Astrocyte (in vitro differentiated cells and primary cell): Measurements from ENCODE around the gene RNF34.

Experiments used
- EZH2 ChIP-seq: IDR thresholded peaks from 2 replicates; pipeline ENCODE4 v1.6.1; 2012; ENCODE audit warnings: mild to moderate bottlenecking, low read length, inconsistent platforms; ENCODE audit not compliant: insufficient read depth
- TF ChIP-seq, protein P1 (sequence below): IDR thresholded peaks from 2 replicates; pipeline ENCODE4 v1.5.1; 2011; ENCODE audit warnings: low read depth, mild to moderate bottlenecking, inconsistent platforms, low read length, moderate library complexity; ENCODE audit not compliant: insufficient read depth

DNA sequence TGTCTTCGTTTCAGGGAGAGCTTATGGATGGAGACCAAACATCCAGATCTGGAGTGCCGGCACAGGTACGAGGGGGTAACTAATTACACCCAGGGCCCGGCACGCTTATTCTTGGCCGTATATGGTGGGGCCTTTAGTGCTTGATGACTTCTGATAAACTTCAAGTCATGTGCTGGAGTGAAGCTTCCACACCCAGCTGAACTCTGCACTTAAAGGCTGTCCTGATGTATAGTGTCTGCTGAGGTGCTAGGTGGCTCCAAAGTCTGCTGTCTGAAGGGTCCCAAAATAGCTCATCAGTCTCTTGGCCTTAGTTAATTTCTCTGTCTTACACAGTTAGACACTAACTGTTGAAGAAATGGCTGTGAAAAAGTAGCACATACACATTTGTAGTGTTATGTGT lies 17.9 kb downstream of the RNF34 start:
- TF ChIP-seq, protein P1, sequence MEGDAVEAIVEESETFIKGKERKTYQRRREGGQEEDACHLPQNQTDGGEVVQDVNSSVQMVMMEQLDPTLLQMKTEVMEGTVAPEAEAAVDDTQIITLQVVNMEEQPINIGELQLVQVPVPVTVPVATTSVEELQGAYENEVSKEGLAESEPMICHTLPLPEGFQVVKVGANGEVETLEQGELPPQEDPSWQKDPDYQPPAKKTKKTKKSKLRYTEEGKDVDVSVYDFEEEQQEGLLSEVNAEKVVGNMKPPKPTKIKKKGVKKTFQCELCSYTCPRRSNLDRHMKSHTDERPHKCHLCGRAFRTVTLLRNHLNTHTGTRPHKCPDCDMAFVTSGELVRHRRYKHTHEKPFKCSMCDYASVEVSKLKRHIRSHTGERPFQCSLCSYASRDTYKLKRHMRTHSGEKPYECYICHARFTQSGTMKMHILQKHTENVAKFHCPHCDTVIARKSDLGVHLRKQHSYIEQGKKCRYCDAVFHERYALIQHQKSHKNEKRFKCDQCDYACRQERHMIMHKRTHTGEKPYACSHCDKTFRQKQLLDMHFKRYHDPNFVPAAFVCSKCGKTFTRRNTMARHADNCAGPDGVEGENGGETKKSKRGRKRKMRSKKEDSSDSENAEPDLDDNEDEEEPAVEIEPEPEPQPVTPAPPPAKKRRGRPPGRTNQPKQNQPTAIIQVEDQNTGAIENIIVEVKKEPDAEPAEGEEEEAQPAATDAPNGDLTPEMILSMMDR: no peak
- TF ChIP-seq EZH2: no peak
